ENCODE measurements around the gene CMTM8.
A peak's percentile ranks its signal among the peaks of the same experiment; 100 is the strongest.

The CMTM8 gene

GRCh38 chr3:32347343-32348125 is 109.1 kb downstream of the CMTM8 start:
- Histone ChIP-seq H3K79me2 (ENCODE audit: insufficient read depth, low read length) (no peaks in the 10 kb centered on the region), H3K9me3 (ENCODE audit: insufficient read depth, low read length, severe bottlenecking) (no peaks in the 10 kb centered on the region), H3K4me1 (ENCODE audit: insufficient read depth, low read length) (no peaks in the 10 kb centered on the region; the same call in 1 of the 2 replicates), H3K4me2 (ENCODE audit: insufficient read depth, low read length) (no peak overlapping the region), H3K27me3 (ENCODE audit: insufficient read depth, low read length, poor library complexity) (no peaks in the 10 kb centered on the region), H3K27ac (ENCODE audit: low read length) (no peak overlapping the region), H3K36me3 (ENCODE audit: insufficient read depth, low read length) (no peaks in the 10 kb centered on the region), H3K9ac (ENCODE audit: low read depth, low read length) (no peak overlapping the region), H2AFZ (ENCODE audit: low read depth, low read length) (no peak overlapping the region), H3K4me3 (ENCODE audit: low read depth in 1 of 2, low read length in 2 of 2) (no peak overlapping the region), H4K20me1 (ENCODE audit: insufficient read depth, low read length) (no peaks in the 10 kb centered on the region)
- DNase-seq (no peak), ATAC-seq (ENCODE audit: insufficient read depth, low read depth) (0 out of 3 replicates have a peak, but pooled peaks have one; percentile 24)
- TF ChIP-seq CTCF (IDR thresholded peaks at IDR 0.05; ENCODE audit: borderline replicate concordance, extremely low read depth, low read length, poor library complexity, severe bottlenecking) (no peak), EZH2 (IDR thresholded peaks at IDR 0.05; ENCODE audit: borderline replicate concordance, low read depth, low read length, severe bottlenecking) (no peak)

DNA sequence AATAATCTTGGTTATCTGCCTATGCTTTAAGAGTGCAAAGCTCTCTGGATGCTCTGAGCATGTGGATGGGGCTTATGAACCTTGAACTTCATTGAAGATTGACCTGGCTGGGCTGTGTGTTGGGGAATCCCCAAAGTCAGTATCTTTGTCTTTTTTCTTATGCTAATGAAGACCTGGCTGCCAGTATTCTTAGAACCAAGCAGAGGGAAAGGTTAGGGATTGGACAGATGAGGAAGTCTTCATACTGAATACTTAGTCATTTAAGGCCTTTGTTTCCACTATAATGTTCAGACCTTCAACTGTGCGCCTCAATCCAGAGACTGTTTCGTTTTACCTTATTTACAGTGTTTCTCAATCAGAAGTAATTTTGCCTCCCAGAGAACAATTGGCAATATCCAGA is 110.7 kb downstream of the CMTM8 start:
- ATAC-seq (ENCODE audit: insufficient read depth, low read depth) (no peak), DNase-seq (no peak)
- H3K79me2 ChIP-seq (ENCODE audit: insufficient read depth, low read length) = no peaks in the 10 kb centered on the region
- no peak overlapping the region for H2AFZ ChIP-seq (ENCODE audit: low read depth, low read length)
- no peaks in the 10 kb centered on the region for H3K36me3 ChIP-seq (ENCODE audit: insufficient read depth, low read length)
- no peaks in the 10 kb centered on the region for H3K9me3 ChIP-seq (ENCODE audit: insufficient read depth, low read length, severe bottlenecking)
- H4K20me1 ChIP-seq (ENCODE audit: insufficient read depth, low read length) = no peaks in the 10 kb centered on the region
- H3K4me3 ChIP-seq (ENCODE audit: low read depth in 1 of 2, low read length in 2 of 2) = no peak overlapping the region
- no peak overlapping the region for H3K9ac ChIP-seq (ENCODE audit: low read depth, low read length)
- no peaks in the 10 kb centered on the region for H3K27me3 ChIP-seq (ENCODE audit: insufficient read depth, low read length, poor library complexity)
- TF ChIP-seq EZH2 (IDR thresholded peaks at IDR 0.05; ENCODE audit: borderline replicate concordance, low read depth, low read length, severe bottlenecking) = no peak
- TF ChIP-seq CTCF (IDR thresholded peaks at IDR 0.05; ENCODE audit: borderline replicate concordance, extremely low read depth, low read length, poor library complexity, severe bottlenecking) = no peak
- H3K4me2 ChIP-seq (ENCODE audit: insufficient read depth, low read length) = no peak overlapping the region
- H3K27ac ChIP-seq (ENCODE audit: low read length) = no peak overlapping the region
- H3K4me1 ChIP-seq (ENCODE audit: insufficient read depth, low read length) = no peaks in the 10 kb centered on the region; the same call in 1 of the 2 replicates

GRCh38 chr3:32352563-32352962 is 114.1 kb downstream of the CMTM8 start:
- no peaks in the 10 kb centered on the region for H4K20me1 ChIP-seq (ENCODE audit: insufficient read depth, low read length)
- no peak overlapping the region for H2AFZ ChIP-seq (ENCODE audit: low read depth, low read length)
- H3K4me3 ChIP-seq (ENCODE audit: low read depth in 1 of 2, low read length in 2 of 2) = no peak overlapping the region
- no peak overlapping the region for H3K4me2 ChIP-seq (ENCODE audit: insufficient read depth, low read length)
- no peaks in the 10 kb centered on the region for H3K36me3 ChIP-seq (ENCODE audit: insufficient read depth, low read length)
- no peak for TF ChIP-seq EZH2 (IDR thresholded peaks at IDR 0.05; ENCODE audit: borderline replicate concordance, low read depth, low read length, severe bottlenecking)
- TF ChIP-seq CTCF (IDR thresholded peaks at IDR 0.05; ENCODE audit: borderline replicate concordance, extremely low read depth, low read length, poor library complexity, severe bottlenecking) = no peak
- no peaks in the 10 kb centered on the region for H3K79me2 ChIP-seq (ENCODE audit: insufficient read depth, low read length)
- no peak overlapping the region for H3K9ac ChIP-seq (ENCODE audit: low read depth, low read length)
- H3K27ac ChIP-seq (ENCODE audit: low read length) = no peak overlapping the region
- H3K27me3 ChIP-seq (ENCODE audit: insufficient read depth, low read length, poor library complexity) = no peaks in the 10 kb centered on the region
- no peaks in the 10 kb centered on the region for H3K9me3 ChIP-seq (ENCODE audit: insufficient read depth, low read length, severe bottlenecking)
- DNase-seq = no peak
- no peaks in the 10 kb centered on the region; the same call in 1 of the 2 replicates for H3K4me1 ChIP-seq (ENCODE audit: insufficient read depth, low read length)
- no peak for ATAC-seq (ENCODE audit: insufficient read depth, low read depth)
